ENCODE results near the gene MB21D2. TPM values are rescaled to one million over a fixed set of nuclear protein-coding genes. Genes with fewer than 3 reads are reported as not detected.

MB21D2 gene
- total RNA-seq, 4 donors from 2014 or later = 3.5 to 18.2 (median 5.2) TPM

DNA sequence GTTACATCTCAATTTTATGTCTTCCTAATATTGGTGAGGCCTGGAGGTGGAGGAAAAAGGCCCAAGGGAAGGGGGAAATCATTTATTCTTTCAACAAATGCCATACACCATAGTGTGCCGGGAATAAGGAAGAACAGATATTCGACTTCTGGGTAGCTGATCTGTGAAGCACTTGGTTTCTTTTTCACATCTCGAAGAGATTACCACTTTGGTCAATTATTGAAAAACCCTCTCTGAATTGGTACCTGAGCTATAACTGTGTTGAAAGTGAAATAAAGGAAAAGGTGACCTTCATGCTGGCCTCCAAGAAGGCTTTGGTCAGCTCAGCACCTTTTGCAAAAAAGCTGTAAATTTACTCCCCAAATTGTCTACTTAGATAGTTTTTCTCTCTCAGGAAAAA lies 14.2 kb upstream of the MB21D2 start:
- TF ChIP-seq, protein P1, sequence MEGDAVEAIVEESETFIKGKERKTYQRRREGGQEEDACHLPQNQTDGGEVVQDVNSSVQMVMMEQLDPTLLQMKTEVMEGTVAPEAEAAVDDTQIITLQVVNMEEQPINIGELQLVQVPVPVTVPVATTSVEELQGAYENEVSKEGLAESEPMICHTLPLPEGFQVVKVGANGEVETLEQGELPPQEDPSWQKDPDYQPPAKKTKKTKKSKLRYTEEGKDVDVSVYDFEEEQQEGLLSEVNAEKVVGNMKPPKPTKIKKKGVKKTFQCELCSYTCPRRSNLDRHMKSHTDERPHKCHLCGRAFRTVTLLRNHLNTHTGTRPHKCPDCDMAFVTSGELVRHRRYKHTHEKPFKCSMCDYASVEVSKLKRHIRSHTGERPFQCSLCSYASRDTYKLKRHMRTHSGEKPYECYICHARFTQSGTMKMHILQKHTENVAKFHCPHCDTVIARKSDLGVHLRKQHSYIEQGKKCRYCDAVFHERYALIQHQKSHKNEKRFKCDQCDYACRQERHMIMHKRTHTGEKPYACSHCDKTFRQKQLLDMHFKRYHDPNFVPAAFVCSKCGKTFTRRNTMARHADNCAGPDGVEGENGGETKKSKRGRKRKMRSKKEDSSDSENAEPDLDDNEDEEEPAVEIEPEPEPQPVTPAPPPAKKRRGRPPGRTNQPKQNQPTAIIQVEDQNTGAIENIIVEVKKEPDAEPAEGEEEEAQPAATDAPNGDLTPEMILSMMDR (IDR thresholded peaks at IDR 0.05) = no peak
- no peak for ATAC-seq (ENCODE audit: low FRiP score)

GRCh38 chr3:192930577-192930976 lies 12.9 kb upstream of the MB21D2 start:
- ATAC-seq (ENCODE audit: low FRiP score) (no peak), DNase-seq (ENCODE audit: low spot score) (no peak)
- TF ChIP-seq, protein P1 (IDR thresholded peaks at IDR 0.05) = no peak

More for the DNA sequence above, 14.2 kb upstream of the MB21D2 start:
- DNase-seq (ENCODE audit: low spot score) = no peak

DNA sequence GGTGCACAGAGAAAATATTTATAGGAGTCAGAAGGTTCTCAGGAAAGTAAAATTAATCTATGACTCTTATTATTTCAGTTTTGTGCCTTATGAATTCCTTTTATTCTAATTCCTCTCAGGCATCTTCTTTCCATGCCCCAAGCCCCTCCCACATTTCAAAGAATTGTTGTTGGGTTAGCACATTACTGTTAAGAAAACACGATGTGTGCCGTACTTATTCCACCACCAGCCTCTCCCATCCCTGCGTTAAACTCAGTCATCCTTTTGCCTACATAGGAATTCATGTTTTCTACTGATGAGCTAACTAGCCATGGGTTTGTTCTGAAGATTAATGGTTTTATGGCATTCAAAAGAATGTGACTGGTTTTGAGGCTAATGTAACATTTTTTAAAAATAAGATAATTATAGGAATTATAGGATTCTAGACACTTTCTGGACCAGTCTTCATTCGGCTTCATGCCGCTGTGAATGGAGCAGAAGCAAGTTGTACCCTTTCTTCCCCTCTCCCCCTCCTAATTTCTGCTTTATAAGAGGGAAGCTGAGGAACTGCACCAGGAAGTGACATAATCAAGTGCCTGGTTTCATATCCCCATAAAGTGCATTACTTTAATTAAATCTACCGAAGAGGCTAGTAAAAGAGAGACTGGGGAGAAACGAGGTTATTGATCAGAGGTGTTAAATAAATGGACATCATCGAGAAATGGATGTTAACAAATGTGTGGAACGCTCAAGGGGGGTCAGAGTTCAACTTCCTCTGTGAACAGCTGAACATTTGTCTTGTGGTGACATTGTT lies 12.3 kb upstream of the MB21D2 start:
- TF ChIP-seq, protein P1 (IDR thresholded peaks at IDR 0.05) = no peak
- DNase-seq (ENCODE audit: low spot score) = no peak
- peak; percentile 58 for ATAC-seq (ENCODE audit: low FRiP score)

DNA sequence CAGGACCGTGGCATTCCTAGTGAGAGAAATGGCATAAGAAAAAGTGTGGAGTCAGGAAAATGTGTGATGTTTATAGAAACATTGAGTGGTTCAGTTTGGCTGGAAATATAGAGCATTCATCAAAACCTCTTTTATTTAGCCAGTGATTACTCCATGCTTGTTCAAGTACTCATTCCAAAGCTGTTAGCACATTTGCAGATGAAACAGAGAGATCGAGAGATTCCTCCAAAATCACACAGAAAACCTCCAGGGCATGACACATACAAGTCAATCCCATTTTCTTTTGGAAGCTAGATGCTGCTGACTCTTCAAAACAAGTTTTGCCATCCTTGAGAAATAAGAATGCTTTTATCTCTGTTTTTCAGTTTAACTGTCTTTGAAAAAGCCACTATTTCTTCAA lies 11.5 kb upstream of the MB21D2 start:
- TF ChIP-seq, protein P1 (IDR thresholded peaks at IDR 0.05) = no peak
- DNase-seq (ENCODE audit: low spot score) = no peak
- peak; percentile 73 for ATAC-seq (ENCODE audit: low FRiP score)

DNA sequence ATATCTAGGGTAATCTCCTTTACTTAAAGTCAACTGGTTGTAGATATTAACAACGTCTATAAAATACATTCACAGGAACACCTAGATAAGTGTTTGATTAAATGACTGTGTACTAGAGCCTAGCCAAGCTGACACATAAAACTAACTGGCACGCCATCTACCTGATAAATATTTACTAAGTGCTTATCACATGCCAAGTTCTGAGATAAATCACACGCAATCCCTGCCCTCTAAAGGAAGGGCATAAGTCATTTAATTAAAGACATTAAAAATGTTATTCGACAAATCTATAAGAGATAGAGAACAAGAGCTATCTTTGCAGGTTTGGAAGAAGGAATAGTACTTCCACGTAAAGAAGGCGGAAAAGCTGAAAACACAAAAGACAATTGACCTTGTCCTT lies 11.1 kb upstream of the MB21D2 start:
- ATAC-seq (ENCODE audit: low FRiP score) (peak; percentile 44), DNase-seq (ENCODE audit: low spot score) (no peak)
- TF ChIP-seq, protein P1 (IDR thresholded peaks at IDR 0.05) = no peak

GRCh38 chr3:192928016-192928415 lies 10.4 kb upstream of the MB21D2 start:
- TF ChIP-seq, protein P1 (IDR thresholded peaks at IDR 0.05) = no peak
- DNase-seq (ENCODE audit: low spot score) (no peak), ATAC-seq (ENCODE audit: low FRiP score) (no peak)

DNA sequence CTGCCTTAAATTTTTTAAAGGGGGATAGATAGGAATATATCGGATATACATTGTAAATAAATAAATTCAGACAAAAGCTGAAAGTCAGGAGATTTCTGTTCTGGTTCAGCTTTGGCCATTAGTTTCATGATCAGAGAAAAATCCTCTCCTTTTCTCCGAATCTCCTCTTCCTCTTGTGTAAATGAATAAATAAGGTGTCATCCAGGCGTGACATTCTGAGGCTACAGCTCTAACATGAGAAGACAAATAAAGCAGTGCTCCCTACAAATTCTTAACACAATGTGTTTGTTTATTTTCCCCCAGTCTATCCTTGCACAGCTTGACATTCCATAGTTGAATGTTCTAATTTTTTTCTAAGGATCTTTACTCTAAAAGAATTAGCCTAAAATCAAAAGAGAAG lies 9.4 kb upstream of the MB21D2 start:
- DNase-seq (ENCODE audit: low spot score) (no peak), ATAC-seq (ENCODE audit: low FRiP score) (no peak)
- TF ChIP-seq, protein P1 (IDR thresholded peaks at IDR 0.05) = no peak

Data from omental fat pad (tissue), 4 donors.